ENCODE results near the gene LRRC15. TPM values are rescaled to one million over a fixed set of nuclear protein-coding genes. Genes with fewer than 3 reads are reported as not detected.
A peak's percentile ranks its signal among the peaks of the same experiment; 100 is the strongest.

LRRC15 gene
- total RNA-seq, 1 donor from 2014 or later, result not detected

GRCh38 chr3:194350726-194351071, 18.8 kb downstream of the LRRC15 start:
- no peak for TF ChIP-seq CTCF (IDR thresholded peaks at IDR 0.05; ENCODE audit: partially characterized antibody, unreplicated experiment)
- Mint-ChIP-seq H3K27ac (ENCODE audit: unreplicated experiment) (no peak overlapping the region), H3K4me3 (ENCODE audit: unreplicated experiment) (no peak overlapping the region), H3K27me3 (ENCODE audit: unreplicated experiment) (no peaks in the 10 kb centered on the region), H3K36me3 (ENCODE audit: unreplicated experiment) (no peaks in the 10 kb centered on the region), H3K4me1 (ENCODE audit: low read depth, unreplicated experiment) (no peaks in the 10 kb centered on the region), H3K9me3 (ENCODE audit: unreplicated experiment) (no peaks in the 10 kb centered on the region)
- no peak for DNase-seq

- Mint-ChIP-seq H3K9me3 (ENCODE audit: unreplicated experiment) (no peaks in the 10 kb centered on the region), H3K4me1 (ENCODE audit: low read depth, unreplicated experiment) (no peaks in the 10 kb centered on the region), H3K27ac (ENCODE audit: unreplicated experiment) (no peak overlapping the region), H3K27me3 (ENCODE audit: unreplicated experiment) (no peaks in the 10 kb centered on the region), H3K4me3 (ENCODE audit: unreplicated experiment) (no peak overlapping the region), H3K36me3 (ENCODE audit: unreplicated experiment) (no peaks in the 10 kb centered on the region)
- TF ChIP-seq CTCF (IDR thresholded peaks at IDR 0.05; ENCODE audit: partially characterized antibody, unreplicated experiment), result no peak
- no peak for DNase-seq
Measured at GRCh38 chr3:194348354-194348753, 21.2 kb downstream of the LRRC15 start.

GRCh38 chr3:194346621-194347020, 22.9 kb downstream of the LRRC15 start:
- Mint-ChIP-seq H3K4me1 (ENCODE audit: low read depth, unreplicated experiment) (no peaks in the 10 kb centered on the region), H3K36me3 (ENCODE audit: unreplicated experiment) (no peaks in the 10 kb centered on the region), H3K4me3 (ENCODE audit: unreplicated experiment) (no peak overlapping the region), H3K27me3 (ENCODE audit: unreplicated experiment) (peaks cover under 1% of the 10 kb centered on the region), H3K27ac (ENCODE audit: unreplicated experiment) (no peak overlapping the region), H3K9me3 (ENCODE audit: unreplicated experiment) (peaks cover 1% of the 10 kb centered on the region)
- TF ChIP-seq CTCF (IDR thresholded peaks at IDR 0.05; ENCODE audit: partially characterized antibody, unreplicated experiment), result no peak
- no peak for DNase-seq

DNA sequence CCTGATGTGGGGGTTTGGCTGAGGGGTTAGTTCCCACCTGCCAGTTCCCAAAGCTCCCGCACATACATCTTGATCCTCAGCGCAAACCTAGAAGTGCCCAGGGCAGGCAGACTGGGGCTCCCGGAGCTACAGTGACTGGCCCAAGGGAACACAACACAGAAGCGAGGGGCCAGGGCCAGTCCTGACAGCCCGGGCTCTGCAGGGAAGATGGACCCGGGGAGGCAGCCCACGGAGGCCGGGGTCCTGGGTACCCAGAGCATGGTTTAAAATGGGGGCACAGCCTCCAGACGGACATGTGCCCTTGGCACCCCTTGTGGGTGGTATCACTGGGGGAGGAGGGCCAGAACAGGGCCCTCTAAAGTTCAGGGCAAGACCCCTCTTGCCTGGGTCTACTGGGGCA, 23.5 kb downstream of the LRRC15 start:
- H3K4me1 Mint-ChIP-seq (ENCODE audit: low read depth, unreplicated experiment), result no peaks in the 10 kb centered on the region
- no peak for DNase-seq
- no peak for TF ChIP-seq CTCF (IDR thresholded peaks at IDR 0.05; ENCODE audit: partially characterized antibody, unreplicated experiment)
- peaks cover 4% of the 10 kb centered on the region for H3K27me3 Mint-ChIP-seq (ENCODE audit: unreplicated experiment)
- H3K27ac Mint-ChIP-seq (ENCODE audit: unreplicated experiment), result no peak overlapping the region
- H3K9me3 Mint-ChIP-seq (ENCODE audit: unreplicated experiment), result peaks cover 1% of the 10 kb centered on the region
- H3K4me3 Mint-ChIP-seq (ENCODE audit: unreplicated experiment), result no peak overlapping the region
- H3K36me3 Mint-ChIP-seq (ENCODE audit: unreplicated experiment), result no peaks in the 10 kb centered on the region

DNA sequence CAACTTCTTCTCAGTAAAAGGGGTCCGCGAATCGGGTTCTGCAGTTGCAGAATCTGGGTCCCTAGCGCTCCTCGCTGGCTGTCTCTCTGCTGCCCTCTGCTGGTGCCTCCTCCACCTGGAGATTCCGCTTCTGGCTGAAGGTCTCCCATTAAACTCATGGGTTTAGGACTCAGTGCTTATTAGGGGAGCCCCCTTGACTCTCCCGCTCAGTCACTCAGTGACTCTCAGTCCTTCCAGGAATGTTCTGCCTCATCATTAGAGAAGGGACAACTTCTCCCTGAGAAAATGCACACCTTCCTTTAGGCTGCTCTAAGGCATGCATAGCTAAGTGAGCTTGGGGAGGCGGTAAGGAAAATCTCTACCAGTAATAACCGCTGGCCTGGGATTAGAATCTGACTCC, 25.5 kb downstream of the LRRC15 start:
- Mint-ChIP-seq H3K4me1 (ENCODE audit: low read depth, unreplicated experiment) (peaks cover 6% of the 10 kb centered on the region), H3K9me3 (ENCODE audit: unreplicated experiment) (peaks cover 1% of the 10 kb centered on the region), H3K36me3 (ENCODE audit: unreplicated experiment) (no peaks in the 10 kb centered on the region), H3K27ac (ENCODE audit: unreplicated experiment) (no peak overlapping the region), H3K4me3 (ENCODE audit: unreplicated experiment) (no peak overlapping the region), H3K27me3 (ENCODE audit: unreplicated experiment) (peaks cover 4% of the 10 kb centered on the region)
- DNase-seq, result peak; percentile 91
- peak; percentile 91 for TF ChIP-seq CTCF (IDR thresholded peaks at IDR 0.05; ENCODE audit: partially characterized antibody, unreplicated experiment)
